Posterior vena cava (tissue), 2 donors: ENCODE data around the gene NFATC2. TPM values are rescaled to one million over a fixed set of nuclear protein-coding genes. Genes with fewer than 3 reads are reported as not detected.

Experiments
- DNase-seq: peaks from one replicate; pipeline ENCODE4 v3.0.0-alpha.2; 2020; ENCODE audit warnings: low spot score
- intact Hi-C, 2 donors: fragments of 100-400 bp; cut with DNase I; formaldehyde crosslinking; loops; one replicate each; pipeline versions ENCODE4 v1.14.1 to v1.14.2; 2022 to 2023
- total RNA-seq, 2 donors: library from RNA; stranded (reverse); fragmentation: NEBNext Ultra II Directional; extraction: Animal tissue kit (Norgen Biotek cat#: 25700); gene quantifications; one replicate each; pipeline ENCODE4 v1.2.1, GENCODE V29; 2021
- donor health status: DM: yes; HTN: yes; CAD: no.
- donor health status: DM: yes; HTN: yes; CAD: no.

The NFATC2 gene
- total RNA-seq, 2 donors from 2014 or later, result 4.4 to 11.8 TPM

DNA sequence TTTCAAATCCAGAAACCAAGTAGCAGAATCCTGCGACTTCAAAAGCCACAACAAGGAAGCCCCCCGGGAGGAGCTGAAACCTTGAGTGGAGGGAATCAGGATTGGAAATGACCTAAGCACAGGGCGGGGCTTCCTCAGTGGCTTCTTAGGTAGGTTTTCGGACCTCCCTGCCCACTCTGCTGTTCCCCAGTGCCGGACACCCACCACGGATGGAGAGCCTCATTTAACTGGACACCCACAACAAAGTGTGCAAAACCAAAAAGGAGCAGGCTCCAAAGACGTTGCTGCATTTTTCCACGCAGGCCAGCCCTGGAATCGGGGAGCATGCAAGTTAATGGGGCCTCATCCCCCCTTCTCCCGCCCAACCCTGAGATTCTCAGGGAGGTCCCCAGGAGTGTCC, 144.4 kb downstream of the NFATC2 start:
- DNase-seq, result peak; percentile 72
- intact Hi-C loops, result no loop called here

- DNase-seq, result peak; percentile 31
- intact Hi-C loops, result no loop called here
Measured at GRCh38 chr20:51397137-51397536, 145.4 kb downstream of the NFATC2 start.

GRCh38 chr20:51396365-51396909, 146.1 kb downstream of the NFATC2 start:
- peak; percentile 57 for DNase-seq
- intact Hi-C loops, result no loop called here

GRCh38 chr20:51394706-51395105, 147.8 kb downstream of the NFATC2 start:
- DNase-seq, result peak; percentile 54
- intact Hi-C loops, result no loop called here

DNA sequence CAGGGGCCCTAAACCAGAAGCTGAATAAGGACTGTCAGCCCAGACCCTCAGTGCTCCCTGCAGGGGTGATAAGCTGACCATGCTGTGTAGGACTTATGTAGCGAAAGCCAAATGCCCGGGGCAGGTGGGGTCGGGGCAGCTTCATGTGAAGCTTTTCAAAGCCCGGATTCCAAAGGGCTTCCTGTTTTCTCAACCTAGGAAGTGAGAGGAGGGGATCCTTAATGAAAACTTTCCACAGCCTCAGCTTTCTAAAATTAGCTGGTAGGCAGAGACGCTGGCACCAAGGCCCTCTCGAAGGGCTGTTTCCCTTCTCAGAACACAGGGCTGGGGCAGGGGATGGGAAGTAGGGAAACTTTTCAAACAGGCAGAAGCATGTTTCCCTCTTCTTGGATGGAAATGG, 148.9 kb downstream of the NFATC2 start:
- DNase-seq, result peak; percentile 75
- intact Hi-C loops, result no loop called here

DNA sequence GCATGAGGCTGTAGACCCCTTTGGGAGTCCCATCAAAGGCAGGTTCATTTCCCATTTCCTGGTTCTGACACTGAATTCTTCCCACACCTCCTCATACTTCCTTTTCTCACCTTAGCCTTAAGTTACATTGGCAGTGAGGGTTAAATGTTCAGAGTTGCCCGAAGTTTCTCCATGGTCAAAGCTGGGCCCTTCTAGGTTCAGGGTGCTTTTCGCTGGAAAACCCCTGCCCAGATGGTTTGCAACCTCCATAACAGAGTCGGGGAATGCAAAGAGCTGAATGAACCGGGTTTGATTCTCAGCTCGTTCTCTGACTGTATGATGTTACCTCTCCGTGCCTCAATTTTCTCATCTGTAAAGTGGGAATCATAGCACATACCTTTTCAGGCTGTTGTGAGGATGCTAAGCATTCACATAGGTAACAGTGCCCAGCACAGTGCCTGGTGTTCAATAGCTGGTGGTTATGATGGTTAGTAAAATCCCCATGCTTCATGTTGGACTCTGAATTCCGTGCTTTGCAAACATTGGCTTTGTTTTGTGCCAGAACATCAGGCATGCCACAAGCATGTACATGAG, 149.8 kb downstream of the NFATC2 start:
- DNase-seq, result peak; percentile 12
- intact Hi-C loops, result no loop called here

DNA sequence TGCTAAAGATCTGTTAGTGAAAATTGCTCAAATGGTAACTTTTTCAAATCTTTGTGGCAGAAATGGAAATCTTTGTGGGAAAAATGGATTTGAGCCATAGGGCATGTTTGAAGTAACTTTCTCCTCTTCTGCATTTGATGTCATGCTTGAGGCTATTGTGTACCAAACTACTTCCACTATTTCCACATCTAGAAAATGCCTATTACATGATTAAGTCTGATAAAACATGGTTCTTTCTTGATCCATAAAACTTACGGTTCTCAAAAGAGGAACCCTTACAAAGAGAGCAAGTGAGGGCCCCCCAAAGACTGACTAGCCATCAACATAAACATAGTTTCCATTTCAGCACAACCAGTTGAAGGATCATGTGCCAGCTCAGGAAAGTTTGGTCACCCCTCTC, 150.6 kb downstream of the NFATC2 start:
- no peak for DNase-seq
- intact Hi-C loops, result no loop called here

- DNase-seq, result peak; percentile 30
- intact Hi-C loops, result no loop called here
Measured at GRCh38 chr20:51389543-51390264, 152.8 kb downstream of the NFATC2 start.

DNA sequence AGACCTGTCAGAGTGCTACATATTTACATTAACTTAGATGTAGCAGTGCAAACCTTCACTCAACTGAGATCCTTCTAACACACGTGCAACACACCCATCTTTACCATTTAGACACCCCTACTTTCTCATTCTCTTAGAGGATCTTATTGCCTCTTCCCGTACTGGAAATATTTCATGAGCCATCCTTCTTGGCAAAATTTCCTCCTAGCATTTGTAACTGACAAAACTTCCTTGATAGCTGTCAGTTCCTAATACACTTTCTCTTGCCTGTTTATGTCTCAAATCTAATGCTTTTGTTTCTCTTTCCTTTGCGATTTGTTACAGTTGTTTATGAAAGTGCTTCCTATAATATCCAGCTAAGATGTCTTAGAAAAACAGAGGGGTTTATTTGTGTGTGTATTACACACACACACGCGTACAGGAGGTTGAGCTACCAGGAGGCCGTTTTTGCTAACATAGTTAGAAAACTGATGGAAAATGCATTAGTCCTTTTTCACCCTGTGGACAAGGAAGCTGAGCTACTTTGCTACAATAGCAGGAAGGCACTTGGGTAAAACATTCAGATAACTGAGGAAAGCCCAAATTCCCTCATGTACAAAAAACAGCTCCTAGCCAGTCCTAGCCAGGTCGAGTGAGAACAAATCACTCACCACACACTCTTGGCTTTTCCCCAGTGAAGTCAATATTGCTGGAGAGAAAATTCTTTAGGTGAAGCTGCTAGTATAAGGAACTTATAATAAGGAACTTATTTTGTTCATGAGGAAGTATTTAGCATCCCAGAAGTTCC, 153.6 kb downstream of the NFATC2 start:
- no peak for DNase-seq
- intact Hi-C loops, result no loop called here

- no peak for DNase-seq
- intact Hi-C loops, result no loop called here
Measured at GRCh38 chr20:51388227-51388626, 154.3 kb downstream of the NFATC2 start.

DNA sequence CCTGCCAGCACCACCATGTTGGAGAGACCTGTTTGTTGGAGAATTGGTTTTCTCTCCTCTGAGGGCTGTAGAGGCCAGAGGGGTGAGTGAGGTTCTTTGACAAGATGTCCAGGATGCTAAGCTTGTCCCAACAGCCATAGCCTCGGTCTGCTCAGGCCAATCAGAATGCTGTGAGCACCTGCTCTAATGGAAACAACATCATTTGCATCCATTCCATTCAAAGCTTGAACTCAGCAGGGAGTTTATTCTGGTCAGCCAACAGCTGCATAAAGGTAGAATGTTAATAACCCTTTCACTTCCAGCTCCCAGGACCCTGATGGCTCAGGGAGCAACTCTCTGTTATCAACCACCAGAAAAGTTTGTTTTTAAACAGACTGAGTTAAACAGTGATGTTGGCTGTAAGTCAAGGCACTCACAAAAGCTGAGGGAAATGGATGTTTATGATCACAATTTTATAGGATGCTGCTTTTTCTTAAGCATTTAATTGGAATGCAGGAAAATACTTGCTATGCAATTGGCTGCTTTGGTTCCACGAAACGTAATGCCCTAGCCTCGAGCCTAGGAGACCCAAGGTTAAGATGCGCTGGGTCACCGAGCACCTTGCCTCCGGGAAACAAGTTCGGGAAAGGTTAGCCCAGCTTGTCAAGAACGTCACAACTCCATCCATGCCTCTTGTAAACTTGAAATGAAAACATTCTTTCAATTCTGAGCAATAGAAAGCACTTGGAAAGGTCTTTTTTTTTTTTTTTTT, 155.2 kb downstream of the NFATC2 start:
- DNase-seq, result peak; percentile 37
- intact Hi-C loops, result no loop called here

- DNase-seq, result peak; percentile 12
- intact Hi-C loops, result no loop called here
Measured at GRCh38 chr20:51386586-51386985, 155.9 kb downstream of the NFATC2 start.

DNA sequence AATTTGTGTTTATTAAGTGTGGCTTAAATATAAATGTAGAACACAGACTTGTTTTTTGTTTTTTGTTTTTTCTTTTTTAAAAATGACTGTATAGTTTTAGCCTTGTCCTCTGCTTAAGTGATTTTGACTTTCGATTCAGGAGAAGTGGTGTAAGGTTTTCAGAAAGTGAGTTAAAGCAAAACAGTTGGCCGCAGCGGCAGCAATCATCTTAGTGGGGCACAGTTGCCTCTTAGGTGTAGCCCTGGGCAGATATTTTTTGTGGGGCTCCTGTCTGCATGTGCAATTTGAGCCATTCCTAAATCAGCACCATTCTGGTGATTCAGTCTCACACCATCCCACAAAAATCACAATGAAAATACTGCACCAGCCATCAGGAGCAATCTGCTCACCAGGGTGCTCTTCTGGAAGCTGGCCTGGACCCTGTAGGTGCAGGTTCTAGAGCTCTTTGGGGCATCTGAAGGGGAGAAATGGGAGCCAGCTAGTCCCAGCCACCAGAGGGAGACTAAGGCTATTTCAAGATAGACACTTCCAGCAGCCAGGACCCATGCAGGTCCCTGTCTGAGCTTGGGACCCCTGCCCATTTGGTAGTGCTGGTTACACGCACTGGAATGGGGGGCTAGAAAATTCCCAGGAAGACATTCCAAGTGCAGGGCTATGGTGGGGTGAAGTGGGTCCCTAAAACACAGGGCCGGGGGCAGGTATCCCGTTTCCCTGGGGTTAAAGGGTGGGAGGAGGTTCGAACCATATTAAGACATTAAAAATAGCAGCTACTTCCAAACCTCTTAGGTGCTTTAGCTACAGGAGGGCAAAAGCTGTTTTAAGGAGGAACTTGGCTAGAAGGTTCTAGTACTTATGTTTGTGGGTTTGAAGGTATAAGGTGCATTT, 156.6 kb downstream of the NFATC2 start:
- intact Hi-C loops, result no loop called here
- no peak for DNase-seq

- no peak for DNase-seq
- intact Hi-C loops, result no loop called here
Measured at GRCh38 chr20:51384875-51385274, 157.6 kb downstream of the NFATC2 start.

- intact Hi-C loops, result no loop called here
- DNase-seq, result no peak
Measured at GRCh38 chr20:51383891-51384510, 158.5 kb downstream of the NFATC2 start.

GRCh38 chr20:51382986-51383821, 159.3 kb downstream of the NFATC2 start:
- intact Hi-C loops, result no loop called here
- DNase-seq, result peak; percentile 72
